Retinal pigment epithelial cell (primary cell): ENCODE measurements around the gene DZANK1.

Experiments
- DNase-seq: peaks from one replicate; pipeline ENCODE4 v3.0.0-alpha.2; 2010; ENCODE audit warnings: low read depth
- H3K4me3 ChIP-seq: 2 replicates; pipeline ENCODE4 v1.5.1; 2011; ENCODE audit warnings: mild to moderate bottlenecking, low read length, control low read depth, moderate library complexity
- CTCF ChIP-seq: conservative IDR thresholded peaks from 2 replicates; pipeline ENCODE4 v1.5.1; 2011; ENCODE audit warnings: low read depth, low read length, control low read depth, inconsistent platforms

The DZANK1 gene

GRCh38 chr20:18481596-18481995, 14.8 kb upstream of the DZANK1 start:
- no peak for TF ChIP-seq CTCF
- DNase-seq = no peak
- no peak overlapping the region for H3K4me3 ChIP-seq

- no peak for DNase-seq
- no peak overlapping the region for H3K4me3 ChIP-seq
- TF ChIP-seq CTCF = no peak
Measured at GRCh38 chr20:18477821-18478220, 11.0 kb upstream of the DZANK1 start.

- DNase-seq = no peak
- no peak overlapping the region for H3K4me3 ChIP-seq
- TF ChIP-seq CTCF = no peak
Measured at GRCh38 chr20:18477218-18477617, 10.4 kb upstream of the DZANK1 start.

- no peak for TF ChIP-seq CTCF
- peak; percentile 4 for DNase-seq
- peak overlapping the region; percentile 97 for H3K4me3 ChIP-seq
Measured at GRCh38 chr20:18466574-18466893, 296 bp downstream of the DZANK1 start.

- DNase-seq = no peak
- no peak for TF ChIP-seq CTCF
- no peak overlapping the region for H3K4me3 ChIP-seq
Measured at GRCh38 chr20:18465536-18466200, 1.2 kb downstream of the DZANK1 start.

- TF ChIP-seq CTCF = no peak
- DNase-seq = no peak
- no peak overlapping the region for H3K4me3 ChIP-seq
Measured at GRCh38 chr20:18456600-18456999, 10.2 kb downstream of the DZANK1 start.

- no peak overlapping the region for H3K4me3 ChIP-seq
- no peak for TF ChIP-seq CTCF
- DNase-seq = peak; percentile 52
Measured at GRCh38 chr20:18443886-18444285, 22.9 kb downstream of the DZANK1 start.
